KG1 (cell line): ENCODE results near the gene NTNG1.

Experiments
- DNase-seq: peaks from one replicate; lab custom pipeline; 2025; lab: John Stamatoyannopoulos, UW

NTNG1 gene

DNA sequence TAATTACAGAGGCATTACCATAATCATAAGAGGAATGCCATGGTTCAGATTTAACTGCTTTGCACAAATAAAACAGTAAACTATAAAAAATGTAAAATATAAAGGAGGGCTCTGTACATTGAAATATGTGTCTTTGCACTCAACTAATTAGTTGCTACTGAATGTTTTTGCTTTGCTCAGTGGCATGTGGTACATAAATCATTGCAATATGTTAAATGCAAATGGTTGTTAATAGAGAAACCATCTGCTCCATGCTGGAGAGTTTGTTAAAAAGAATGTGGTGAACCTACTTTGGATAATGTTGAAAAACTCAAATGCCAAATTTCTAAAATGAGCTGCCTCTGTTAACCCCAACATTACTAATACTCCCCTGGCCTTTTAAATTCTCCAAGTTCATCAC, 201.5 kb downstream of the NTNG1 start:
- no peak for DNase-seq

DNA sequence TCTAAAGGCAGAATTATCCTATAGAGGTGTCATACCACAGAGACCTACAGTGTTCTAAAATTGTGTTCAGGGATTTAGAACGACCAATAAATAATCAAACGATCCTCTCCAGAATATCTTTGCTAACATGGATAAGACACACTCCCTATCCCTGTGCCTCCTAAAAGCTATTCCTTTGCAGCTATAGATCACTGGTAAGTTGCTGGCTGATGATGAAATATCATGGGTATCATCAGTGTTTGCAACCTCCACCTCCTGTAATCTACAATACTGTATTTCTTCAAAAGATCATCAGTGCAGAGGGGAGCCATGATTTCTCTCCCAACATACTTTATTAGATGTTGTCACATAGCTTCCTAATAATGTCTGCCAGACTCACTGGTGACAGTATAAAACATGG, 201.9 kb downstream of the NTNG1 start:
- DNase-seq: no peak

DNA sequence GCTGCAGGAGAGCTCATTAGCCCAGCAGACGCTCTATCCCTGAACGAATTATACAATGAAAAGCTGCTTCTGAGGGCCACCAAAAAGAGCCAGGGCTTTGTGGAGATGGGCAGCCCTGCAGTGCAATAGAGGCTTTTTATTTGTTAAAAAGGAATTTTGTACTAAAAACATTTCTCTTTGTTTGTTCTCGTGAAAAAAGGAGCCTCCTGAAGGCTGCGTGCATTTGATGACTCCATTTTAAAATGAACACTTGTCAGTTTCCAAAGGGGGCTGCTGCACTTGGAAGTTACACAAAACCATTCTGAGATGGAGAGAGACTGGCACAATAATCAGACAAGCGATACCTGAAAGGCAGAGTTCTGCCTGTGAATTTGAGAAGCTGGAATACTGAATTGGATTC, 202.8 kb downstream of the NTNG1 start:
- no peak for DNase-seq

DNA sequence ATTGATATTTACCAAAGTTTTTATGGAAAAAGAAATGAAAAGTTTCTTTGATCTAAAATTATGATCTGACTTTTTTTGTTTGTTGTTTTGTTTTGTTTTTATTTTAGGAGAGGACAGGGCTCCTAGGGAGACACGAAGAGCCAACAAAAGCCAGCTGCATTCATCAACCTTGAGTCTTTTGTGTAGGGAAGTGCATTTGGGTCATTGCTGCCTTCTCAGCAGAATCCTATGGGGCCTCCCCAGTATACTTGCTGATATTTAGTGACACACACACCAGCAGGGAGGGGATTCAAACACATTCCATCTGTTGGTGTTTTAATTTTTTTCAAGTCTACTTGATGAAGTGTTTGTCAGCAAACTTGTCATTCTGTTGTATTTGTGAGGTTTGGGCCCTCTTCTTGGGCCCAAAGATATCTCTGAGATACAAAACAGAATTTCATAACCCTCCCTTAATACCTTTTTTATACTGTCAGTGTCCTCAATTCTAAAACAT, 203.5 kb downstream of the NTNG1 start:
- no peak for DNase-seq

DNA sequence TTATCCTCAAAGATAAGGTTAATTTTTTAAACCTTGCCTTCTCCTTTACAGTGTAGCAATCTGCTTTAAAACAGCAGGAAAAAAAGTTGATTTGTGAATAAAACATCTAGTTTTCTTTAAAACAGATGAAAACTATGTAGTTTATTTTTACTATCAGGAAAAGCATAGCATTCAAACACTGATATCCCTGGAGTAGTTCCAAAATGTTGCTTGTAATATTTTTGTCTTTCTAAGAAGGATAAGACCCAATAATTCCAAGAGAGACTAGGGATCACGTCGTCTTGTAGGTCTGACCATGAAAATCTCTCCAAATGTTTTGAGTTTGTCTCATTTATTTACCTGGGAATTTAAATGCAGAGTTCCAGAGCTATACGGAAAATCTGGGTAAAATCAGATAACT, 204.0 kb downstream of the NTNG1 start:
- no peak for DNase-seq

DNA sequence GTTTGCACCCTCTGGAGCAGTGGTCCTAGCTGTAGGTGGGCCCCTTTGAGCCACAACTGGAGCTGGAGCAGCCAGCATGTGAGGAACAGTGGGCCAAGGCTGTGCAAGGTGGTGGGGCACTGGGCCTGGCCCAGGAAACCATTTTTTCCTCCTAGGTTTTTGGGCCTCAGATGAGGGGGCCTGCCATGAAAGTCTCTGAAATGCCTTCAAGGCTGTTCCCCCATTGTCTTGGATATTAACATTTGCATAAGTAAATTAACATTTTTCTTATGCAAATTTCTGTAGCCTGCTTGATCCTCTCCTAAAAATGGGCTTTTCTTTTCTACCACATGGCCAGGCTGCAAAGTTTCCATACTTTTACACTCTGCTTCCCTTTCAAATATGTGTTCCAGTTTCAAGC, 212.0 kb downstream of the NTNG1 start:
- no peak for DNase-seq

DNA sequence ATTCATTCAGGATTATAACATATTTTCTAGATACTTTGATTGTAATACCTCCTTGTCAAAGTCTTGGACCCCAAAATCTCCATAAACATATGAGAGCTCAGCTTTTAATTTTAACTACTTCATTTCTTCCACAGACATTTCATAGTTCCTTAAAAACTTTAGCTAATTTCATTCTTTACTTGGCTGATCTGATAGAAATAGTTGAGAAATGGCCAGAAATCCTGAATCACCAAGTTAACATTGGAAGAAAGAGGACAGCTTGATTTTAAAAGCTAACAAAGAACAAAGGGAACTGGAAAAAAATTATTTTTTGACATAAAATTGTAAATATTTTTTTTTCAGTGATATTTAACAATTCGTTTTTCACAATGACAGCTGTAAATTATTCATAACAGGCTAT, 216.5 kb downstream of the NTNG1 start:
- DNase-seq: no peak

DNA sequence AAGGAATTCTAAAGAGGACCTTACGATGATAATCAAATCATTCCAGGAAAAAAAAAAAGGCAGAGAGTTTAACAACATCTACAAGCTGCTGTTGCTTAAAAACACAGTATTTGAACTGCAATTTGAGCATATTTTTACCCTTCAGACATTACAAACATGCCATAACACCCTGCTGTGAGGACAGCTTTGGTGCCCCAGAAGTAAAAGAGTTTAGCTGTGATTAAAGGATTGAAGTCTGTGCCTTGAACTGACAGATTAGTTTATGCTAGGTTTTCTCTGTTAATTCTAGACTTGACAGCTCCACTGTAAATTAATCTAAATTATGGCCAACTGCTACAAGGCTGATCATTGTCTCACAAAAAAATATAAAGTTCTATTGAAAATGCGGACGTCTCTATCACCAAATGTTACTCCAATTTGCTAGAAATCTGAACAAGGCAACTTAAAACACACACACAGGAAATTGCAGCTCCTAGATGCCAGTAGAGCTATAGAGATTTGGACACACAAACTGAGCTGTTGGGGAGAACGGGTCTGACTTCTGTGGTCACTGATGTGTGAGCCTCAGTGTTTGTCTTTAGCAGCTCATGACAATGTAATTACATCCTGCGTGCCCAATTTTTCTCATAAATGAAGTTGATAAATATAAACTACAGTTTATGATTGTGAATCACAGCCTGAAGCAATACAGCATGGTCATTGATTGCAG, 217.9 kb downstream of the NTNG1 start:
- DNase-seq: no peak

DNA sequence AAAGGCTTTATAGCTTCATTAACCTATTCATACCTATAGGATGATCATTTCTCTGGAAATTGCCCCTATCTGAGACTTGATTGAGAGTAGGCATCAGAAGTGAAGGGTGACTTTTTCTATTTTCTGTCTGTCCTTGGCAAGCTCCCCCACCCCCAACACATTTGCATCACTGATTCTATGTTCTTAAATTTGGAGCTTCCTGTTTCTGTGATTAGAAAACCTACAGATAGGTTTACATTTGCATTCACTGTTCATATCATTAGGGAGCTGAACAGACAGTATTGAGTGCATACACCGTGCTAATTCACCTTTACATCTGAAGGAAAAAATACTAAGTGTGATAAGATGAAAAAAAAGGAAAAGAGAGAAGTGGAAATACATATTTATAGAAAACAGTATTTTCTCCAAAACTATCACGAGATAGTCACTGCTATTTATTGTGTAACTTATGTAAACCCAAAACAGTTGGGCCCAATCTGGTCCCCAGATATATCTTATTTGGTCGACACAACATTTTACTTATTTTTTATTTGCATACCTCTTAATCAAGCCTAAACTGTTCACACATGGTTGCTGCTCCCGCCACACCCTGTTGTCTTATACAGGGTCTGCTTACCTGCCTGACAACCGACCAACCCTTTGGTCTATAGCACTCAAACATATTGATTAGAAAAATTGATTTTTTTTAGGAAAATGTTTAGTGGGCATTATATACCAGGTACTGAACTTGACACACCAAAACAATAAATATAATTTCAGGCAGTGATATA, 218.8 kb downstream of the NTNG1 start:
- no peak for DNase-seq

DNA sequence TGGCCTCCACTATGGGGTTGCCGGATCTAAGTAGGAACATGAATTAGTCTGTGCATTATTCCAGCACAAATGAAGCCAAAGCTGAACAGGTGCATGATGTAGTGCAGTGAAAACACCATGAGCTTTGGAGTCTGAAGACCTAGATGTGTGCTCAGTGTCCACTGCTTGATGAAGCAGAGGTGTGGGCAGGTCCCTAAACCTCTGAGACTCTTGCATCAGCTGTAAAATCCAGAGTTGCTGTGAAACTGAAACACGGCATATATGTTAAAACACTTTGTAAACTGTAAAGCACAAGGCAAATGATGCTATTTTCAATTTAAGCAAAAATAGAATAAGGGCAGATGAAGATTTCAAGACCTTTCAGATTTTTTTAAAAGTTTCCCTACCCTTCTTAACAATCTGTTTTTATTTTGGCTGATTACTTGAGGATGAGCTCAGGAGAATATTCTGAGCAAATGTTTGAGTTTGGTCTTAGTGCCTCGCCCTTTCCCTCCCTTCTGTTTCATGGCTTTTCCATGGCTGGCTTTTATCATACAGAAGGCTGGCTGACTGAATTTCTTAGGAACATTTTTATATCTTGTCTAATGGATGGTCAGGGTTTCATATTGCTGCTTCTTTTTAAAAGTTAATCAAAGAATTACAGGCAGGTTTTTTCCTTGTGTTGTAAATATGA, 221.8 kb downstream of the NTNG1 start:
- DNase-seq: no peak

DNA sequence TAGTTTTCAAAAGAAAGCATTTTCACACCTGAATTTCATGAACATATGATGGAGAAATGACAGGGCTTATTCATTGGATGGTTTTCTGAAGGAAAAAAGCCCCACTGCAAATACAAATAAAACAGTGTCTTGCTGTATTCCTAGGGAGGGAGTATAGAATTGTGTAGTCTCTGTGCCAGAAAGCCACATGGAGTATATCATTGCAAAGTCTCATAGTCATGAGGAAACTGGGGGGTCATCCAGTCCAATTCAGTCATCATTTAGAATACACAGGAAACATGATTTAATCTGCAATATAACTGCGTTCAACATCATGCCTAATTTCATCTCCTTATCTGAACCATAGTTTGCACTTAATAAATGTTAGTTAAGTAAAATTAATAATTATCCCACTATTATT, 222.3 kb downstream of the NTNG1 start:
- no peak for DNase-seq

DNA sequence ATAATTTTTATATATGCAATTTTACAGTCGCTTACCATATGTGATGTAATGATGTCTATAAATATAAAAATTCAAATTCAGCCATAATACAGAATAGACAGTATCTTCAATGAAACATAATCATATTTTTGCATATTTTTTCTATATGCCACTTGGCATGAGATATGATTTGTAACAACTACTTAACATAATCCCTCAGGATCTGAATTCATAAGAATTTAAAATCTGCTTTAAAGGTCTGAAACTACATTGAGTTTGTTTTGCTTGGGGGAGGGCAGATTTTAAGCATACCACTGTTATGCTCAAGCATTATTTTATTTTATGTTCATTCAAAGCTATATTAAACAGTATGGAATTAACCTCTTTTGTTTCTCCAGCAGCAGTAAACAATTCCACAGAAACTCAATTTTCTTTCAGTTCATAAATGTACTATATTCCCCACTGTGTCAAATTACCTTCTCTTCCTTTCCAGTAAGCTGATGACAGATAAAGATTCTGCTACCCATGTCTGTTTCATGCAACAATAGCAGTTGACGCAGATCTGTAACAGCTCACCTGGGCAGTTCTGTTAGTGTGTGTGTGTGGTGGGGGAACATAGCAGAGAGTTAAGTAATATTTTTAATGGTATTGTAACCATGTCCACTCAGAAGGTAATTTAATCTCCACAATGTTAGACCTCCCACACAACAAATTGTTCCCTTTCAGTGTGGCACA, 224.8 kb downstream of the NTNG1 start:
- no peak for DNase-seq

DNA sequence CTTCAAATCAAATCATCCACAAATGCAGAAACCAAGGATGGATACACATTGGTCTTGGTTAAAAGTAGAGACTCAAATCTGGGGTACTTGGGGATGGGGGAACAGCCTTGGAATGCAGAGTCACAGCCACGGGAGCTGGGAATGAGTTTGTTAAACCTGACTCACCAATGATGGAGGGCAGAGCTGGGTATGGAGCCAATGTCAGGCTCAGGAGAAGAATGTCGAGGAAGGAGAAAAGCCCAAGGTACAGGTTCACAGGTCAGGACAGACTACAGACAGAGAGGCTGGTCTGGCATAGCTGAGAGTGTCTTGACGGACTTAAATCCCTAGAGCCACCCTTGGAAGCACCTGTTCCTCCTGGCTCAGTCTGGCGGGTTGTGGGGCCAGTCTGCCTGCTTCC, 237.6 kb downstream of the NTNG1 start:
- DNase-seq: no peak

DNA sequence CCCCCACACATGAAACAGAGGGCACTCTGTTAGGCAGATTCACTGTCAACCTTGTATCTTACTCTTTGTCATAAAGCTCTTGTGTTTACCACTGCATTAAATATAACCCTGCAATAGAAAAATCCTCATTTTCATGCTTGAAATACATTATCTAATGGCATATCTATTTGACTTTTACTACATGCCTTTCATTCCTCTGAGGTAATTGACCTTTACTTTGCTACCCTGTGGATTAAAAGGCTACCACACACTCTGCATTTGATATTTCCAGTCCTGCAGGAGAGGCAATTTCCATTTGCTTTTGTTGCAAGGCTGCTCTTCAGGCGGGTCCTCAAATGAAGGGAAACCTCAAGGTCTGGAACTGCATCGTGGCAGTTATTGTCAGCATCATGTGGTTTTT, 238.0 kb downstream of the NTNG1 start:
- DNase-seq: no peak

DNA sequence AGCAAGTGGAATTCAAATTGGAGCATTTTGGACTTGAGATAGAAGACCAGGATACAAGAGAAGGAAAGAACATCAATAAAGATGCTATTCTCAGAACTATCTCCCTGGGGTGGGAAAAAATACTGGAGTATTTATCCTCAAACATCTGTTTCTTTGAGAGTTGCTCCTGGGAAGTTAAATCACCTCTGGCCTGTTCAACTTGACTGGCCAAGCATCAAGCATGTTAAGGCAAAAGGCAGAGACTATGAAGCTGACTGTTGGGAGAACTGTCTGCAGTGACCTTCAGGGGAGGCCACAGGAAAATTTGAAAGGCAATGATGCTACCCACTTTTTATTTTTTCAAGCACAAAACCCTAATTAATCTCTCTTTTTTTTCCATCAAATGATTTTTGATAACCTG, 239.0 kb downstream of the NTNG1 start:
- DNase-seq: no peak

DNA sequence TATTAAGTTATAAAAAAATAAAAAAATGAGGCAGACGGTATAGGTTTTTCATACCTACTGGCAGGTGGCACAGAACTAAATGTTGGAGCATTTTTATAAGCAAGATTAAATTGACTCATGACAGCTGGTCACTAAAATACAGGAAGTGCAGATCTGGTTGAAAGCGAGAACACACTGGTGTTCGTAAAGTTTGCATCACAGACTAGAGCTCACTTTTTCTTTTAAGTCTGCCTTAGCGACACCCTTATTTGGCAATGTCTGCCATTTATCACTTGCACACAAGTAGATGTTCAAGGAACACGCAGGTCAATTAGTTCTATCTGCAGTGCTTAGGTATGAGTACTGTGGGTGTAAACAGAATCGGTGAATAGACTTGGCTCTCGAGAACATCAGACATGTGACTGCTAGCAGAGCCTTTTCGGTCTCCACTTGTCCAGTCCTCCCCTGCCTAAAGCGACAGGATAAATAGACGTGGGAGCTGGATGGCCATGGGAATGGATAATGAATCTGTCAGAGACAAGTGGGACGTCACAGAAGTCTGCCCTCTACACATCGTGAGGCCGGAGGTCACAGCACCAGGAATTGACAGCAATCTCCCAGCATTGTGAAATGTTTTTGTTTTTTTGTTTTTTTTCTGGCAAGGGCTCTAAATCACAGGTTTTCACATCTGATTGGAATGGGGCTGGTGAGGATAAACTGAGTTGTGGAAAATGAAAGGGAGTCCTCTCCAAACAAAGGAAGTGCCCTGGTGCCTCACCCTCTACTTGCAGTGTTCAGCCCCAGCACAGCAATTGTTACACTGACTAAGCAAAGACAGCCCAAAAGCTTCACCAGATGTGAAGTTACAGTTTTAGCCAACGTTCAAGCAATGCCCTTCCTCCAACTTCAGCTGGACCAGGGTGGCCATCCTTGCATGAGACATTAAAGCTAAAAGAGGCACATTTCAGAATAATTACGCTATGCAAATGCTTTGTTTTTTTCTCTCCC, 248.9 kb downstream of the NTNG1 start:
- no peak for DNase-seq

DNA sequence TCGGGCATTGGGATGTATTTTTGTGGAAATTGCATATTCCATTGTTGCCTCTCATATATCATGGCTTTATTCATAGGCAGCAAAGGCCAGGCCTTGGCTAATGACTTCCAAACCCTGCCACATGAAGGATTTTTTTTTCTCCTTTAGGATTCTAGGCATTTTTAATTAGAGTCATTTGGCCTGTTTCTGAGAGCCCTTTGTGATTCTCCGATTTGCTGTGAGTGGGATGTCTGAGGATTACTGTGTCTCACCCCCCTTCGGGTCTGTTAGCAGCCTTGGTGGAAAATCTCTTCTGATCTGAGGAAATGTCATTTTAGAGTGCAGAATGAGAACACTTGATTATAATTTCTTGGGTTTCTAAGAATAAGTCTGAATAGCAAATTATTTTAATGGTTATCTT, 253.5 kb downstream of the NTNG1 start:
- DNase-seq: no peak

DNA sequence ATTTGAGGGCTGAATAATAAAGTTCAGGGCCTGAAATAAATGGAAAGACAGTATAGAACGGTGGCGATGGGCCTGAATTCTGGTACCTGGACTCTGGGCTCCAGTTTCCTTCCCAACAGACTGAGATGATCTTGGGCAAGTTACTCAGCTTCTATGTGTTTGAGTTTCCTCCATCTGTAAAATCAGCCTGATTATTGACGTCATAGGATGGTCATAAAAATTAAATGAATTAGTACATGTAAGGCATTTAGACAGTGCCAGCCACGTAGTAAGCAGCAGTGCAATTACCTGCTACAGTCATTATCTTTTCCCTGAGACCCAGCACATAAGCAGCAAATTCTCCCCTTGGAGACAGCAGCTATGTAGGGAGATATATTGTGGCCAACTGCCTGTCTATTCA, 260.9 kb downstream of the NTNG1 start:
- no peak for DNase-seq

DNA sequence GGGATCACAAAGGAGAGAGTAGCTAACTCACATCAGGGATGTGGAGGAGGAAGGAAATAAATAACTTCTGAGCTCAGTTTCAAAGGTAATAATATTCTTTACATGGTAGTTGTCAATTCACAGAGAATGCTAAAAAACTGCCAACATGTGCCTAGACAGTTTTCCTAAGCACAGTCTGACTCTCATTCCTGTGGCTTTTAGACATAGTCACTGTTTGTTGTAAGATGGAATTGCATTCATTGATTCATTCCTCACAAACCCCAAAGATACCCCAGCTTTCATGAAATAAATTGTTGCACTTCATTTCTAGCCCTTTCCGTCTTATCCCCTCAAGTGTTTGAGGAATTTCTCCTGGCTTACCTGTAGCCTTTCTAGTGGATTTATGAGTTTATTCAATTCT, 263.9 kb downstream of the NTNG1 start:
- no peak for DNase-seq

DNA sequence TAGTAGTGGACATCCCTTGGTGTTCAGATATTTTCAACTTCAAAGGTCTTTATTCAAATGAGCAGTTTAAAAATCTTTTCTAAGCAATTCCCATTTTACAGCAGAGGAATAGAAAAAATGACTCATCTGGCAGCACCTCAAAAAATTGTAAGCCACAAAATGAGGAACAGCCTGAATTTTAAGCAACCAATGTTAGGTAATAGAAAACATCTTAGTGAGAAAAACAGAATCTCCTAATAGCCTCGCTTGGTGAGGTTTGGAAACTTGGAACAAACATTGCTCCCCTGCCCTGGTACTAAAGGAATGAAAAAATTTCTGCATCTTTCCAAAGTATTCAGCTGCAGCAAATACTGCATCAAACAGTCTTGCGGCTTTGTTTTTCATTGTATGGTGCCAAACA, 264.4 kb downstream of the NTNG1 start:
- DNase-seq: no peak

DNA sequence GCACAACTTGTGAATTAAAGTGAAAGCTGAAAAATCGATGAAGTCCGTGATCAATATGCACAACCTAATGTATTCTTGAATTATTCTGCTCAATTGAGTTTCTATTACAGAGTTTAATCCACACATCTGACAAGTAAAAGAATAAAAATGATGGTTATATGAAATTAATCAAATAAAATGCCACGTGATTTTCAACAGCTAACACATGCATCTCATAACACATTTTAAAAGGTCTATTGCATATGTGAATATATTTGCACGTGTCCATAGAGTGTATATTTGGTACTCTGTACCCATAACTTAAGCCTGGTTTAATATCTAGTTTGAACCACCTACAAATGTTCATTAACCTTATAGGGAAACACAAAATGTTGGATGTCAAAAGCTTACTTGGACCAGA, 266.2 kb downstream of the NTNG1 start:
- DNase-seq: no peak
